ENCODE data around the gene MAML3.
A peak's percentile ranks its signal among the peaks of the same experiment; 100 is the strongest.

MAML3 gene

GRCh38 chr4:140049849-140050637 lies 103.9 kb downstream of the MAML3 start:
- Histone ChIP-seq H3K27me3 (ENCODE audit: insufficient read depth, poor library complexity, severe bottlenecking) (no peaks in the 10 kb centered on the region), H3K4me3 (replicated peaks; ENCODE audit: insufficient read depth, low read length) (no peak overlapping the region), H3K27ac (replicated peaks) (peak overlapping the region; percentile 75)
- TF ChIP-seq POLR2AphosphoS5 (IDR thresholded peaks at IDR 0.05; ENCODE audit: low read depth) (no peak), REST (IDR thresholded peaks at IDR 0.05; ENCODE audit: insufficient replicate concordance, low read depth) (no peak), SPI1 (IDR thresholded peaks at IDR 0.05; ENCODE audit: borderline replicate concordance, low read depth) (no peak), GABPA (IDR thresholded peaks at IDR 0.05; ENCODE audit: low read depth) (no peak)
- TF ChIP-seq, protein P1, sequence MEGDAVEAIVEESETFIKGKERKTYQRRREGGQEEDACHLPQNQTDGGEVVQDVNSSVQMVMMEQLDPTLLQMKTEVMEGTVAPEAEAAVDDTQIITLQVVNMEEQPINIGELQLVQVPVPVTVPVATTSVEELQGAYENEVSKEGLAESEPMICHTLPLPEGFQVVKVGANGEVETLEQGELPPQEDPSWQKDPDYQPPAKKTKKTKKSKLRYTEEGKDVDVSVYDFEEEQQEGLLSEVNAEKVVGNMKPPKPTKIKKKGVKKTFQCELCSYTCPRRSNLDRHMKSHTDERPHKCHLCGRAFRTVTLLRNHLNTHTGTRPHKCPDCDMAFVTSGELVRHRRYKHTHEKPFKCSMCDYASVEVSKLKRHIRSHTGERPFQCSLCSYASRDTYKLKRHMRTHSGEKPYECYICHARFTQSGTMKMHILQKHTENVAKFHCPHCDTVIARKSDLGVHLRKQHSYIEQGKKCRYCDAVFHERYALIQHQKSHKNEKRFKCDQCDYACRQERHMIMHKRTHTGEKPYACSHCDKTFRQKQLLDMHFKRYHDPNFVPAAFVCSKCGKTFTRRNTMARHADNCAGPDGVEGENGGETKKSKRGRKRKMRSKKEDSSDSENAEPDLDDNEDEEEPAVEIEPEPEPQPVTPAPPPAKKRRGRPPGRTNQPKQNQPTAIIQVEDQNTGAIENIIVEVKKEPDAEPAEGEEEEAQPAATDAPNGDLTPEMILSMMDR (IDR thresholded peaks at IDR 0.05; ENCODE audit: insufficient read depth, low read length): no peak
- DNase-seq (ENCODE audit: low read depth in 1 of 2, low spot score in 1 of 2): no peak

- Histone ChIP-seq H3K27ac (replicated peaks) (peak overlapping the region; percentile 75), H3K4me3 (replicated peaks; ENCODE audit: insufficient read depth, low read length) (peak overlapping the region; percentile 35), H3K27me3 (ENCODE audit: insufficient read depth, poor library complexity, severe bottlenecking) (no peaks in the 10 kb centered on the region)
- DNase-seq (ENCODE audit: low read depth in 1 of 2, low spot score in 1 of 2): peak; percentile 61 to 70
- no peak for TF ChIP-seq SPI1 (IDR thresholded peaks at IDR 0.05; ENCODE audit: borderline replicate concordance, low read depth)
- no peak for TF ChIP-seq REST (IDR thresholded peaks at IDR 0.05; ENCODE audit: insufficient replicate concordance, low read depth)
- no peak for TF ChIP-seq GABPA (IDR thresholded peaks at IDR 0.05; ENCODE audit: low read depth)
- TF ChIP-seq, protein P1 (IDR thresholded peaks at IDR 0.05; ENCODE audit: insufficient read depth, low read length): no peak
- TF ChIP-seq POLR2AphosphoS5 (IDR thresholded peaks at IDR 0.05; ENCODE audit: low read depth): no peak
Observed at GRCh38 chr4:140049024-140049848, 104.7 kb downstream of the MAML3 start.

DNA sequence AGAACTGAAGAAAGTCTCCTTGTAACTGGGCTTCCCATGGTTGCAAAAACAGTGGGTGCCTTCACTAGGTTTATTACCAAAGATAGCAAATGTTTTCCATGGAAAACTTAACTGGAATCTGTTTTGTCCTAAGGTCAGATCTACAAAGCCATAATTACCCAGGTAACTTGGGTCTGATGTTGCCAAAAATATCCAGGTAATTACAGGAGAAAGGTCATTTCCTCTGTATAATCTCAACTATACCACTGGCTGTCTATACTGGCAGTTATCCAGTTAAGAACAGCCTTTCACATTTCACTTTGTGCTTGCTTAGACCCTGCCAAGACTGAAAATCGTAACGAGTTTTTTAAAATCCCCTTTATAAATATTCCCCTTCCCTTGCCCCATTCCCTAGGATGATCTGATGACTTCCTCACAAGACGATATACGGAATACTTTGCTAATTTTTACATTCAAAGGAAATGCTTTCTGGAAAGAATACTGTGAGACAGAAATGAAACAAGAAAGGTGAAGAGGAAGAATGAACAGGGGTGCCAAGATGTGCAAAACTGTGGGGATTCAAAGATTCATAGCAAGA lies 105.5 kb downstream of the MAML3 start:
- H3K4me3 ChIP-seq (replicated peaks; ENCODE audit: insufficient read depth, low read length): peak overlapping the region; percentile 35; the same call in 1 of the 2 replicates
- DNase-seq (ENCODE audit: low read depth in 1 of 2, low spot score in 1 of 2): no peak
- no peaks in the 10 kb centered on the region for H3K27me3 ChIP-seq (ENCODE audit: insufficient read depth, poor library complexity, severe bottlenecking)
- H3K27ac ChIP-seq (replicated peaks): peak overlapping the region; percentile 75
- TF ChIP-seq GABPA (IDR thresholded peaks at IDR 0.05; ENCODE audit: low read depth) (no peak), REST (IDR thresholded peaks at IDR 0.05; ENCODE audit: insufficient replicate concordance, low read depth) (no peak), SPI1 (IDR thresholded peaks at IDR 0.05; ENCODE audit: borderline replicate concordance, low read depth) (no peak), POLR2AphosphoS5 (IDR thresholded peaks at IDR 0.05; ENCODE audit: low read depth) (no peak)
- TF ChIP-seq, protein P1 (IDR thresholded peaks at IDR 0.05; ENCODE audit: insufficient read depth, low read length): no peak

Data from HL-60 (cell line).